GM23248 (cell line): ENCODE data around the gene TRDN.

ENCODE experiments used
- EZH2 ChIP-seq: fragments of 200-600 bp; sonication (generic); IDR thresholded peaks from 2 replicates; pipeline ENCODE4 v1.6.1; 2018; ENCODE audit warnings: antibody characterized with exemption, mild to moderate bottlenecking; ENCODE audit not compliant: insufficient read depth, poor library complexity, severe bottlenecking
- EZH2phosphoT487 ChIP-seq: fragments of 200-600 bp; sonication (generic); IDR thresholded peaks from 2 replicates; pipeline ENCODE4 v1.6.1; 2018; ENCODE audit warnings: antibody characterized with exemption, moderate library complexity, mild to moderate bottlenecking, low read depth; ENCODE audit not compliant: insufficient read depth

DNA sequence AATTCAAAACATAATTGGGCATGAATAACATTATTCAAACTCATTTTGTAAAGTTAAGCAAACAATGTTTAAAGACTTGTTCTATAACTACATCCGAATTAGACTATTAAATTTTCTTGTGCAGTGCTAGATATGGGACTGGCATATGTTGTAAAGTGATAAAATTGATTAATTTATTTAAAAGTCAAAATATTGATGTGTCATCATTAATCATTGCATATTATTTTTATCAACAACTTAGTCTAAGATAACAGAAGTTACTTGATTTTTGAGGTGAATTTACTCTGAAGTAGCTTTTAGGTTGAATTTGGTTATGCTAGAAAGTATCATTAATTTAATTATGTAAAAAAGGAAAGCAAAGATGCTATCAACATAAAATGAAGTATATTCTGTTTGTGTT, 396.1 kb downstream of the TRDN start:
- TF ChIP-seq EZH2 (no peak), EZH2phosphoT487 (no peak)
